Heart left ventricle (tissue), 16 donors: ENCODE data around the gene GUCA2B. TPM values are rescaled to one million over a fixed set of nuclear protein-coding genes. Genes with fewer than 3 reads are reported as not detected.

Source experiments
- ATAC-seq, 4 donors: fragments of 200-7000 bp; cut with Tn5 transposase; one replicate each; pipeline ENCODE4 v1.9.1; 2020 to 2022; ENCODE audit warnings: moderate library complexity in 4 of 4, mild to moderate bottlenecking in 3 of 4, moderate number of reproducible peaks in 1 of 4
- DNase-seq, 5 donors: peaks; one replicate each; pipeline ENCODE4 v3.0.0-alpha.2; 2020
- H3K27ac ChIP-seq, 12 donors: fragments of 200-600 bp; sonication (generic) in 4 of 12; one replicate each; pipeline versions ENCODE4 v1.5.0 to v1.8.0; 2016 to 2022; ENCODE audit warnings: mild to moderate bottlenecking in 2 of 12
- H3K27me3 ChIP-seq, 9 donors: fragments of 200-600 bp; sonication (generic) in 2 of 9; one replicate each; pipeline versions ENCODE4 v1.5.1 to v1.8.0; 2016 to 2022; ENCODE audit warnings: mild to moderate bottlenecking in 3 of 9
- H3K36me3 ChIP-seq, 9 donors: fragments of 200-600 bp; sonication (generic) in 2 of 9; one replicate each; pipeline versions ENCODE4 v1.5.0 to v1.8.0; 2018 to 2022; ENCODE audit warnings: mild to moderate bottlenecking in 2 of 9
- H3K4me1 ChIP-seq, 12 donors: fragments of 200-600 bp; sonication (generic) in 4 of 12; one replicate each; pipeline versions ENCODE4 v1.5.0 to v1.8.0; 2016 to 2022; ENCODE audit warnings: mild to moderate bottlenecking in 3 of 12
- H3K4me3 ChIP-seq, 12 donors: fragments of 200-600 bp; sonication (generic) in 4 of 12; one replicate each; pipeline versions ENCODE4 v1.5.0 to v1.8.0; 2017 to 2022; ENCODE audit warnings: mild to moderate bottlenecking in 9 of 12, moderate library complexity in 4 of 12
- H3K9me3 ChIP-seq, 12 donors: fragments of 200-600 bp; sonication (generic) in 4 of 12; one replicate each; pipeline versions ENCODE4 v1.5.0 to v1.8.0; 2016 to 2022; ENCODE audit warnings: mild to moderate bottlenecking in 1 of 12
- CTCF ChIP-seq, 12 donors: fragments of 200-600 bp; sonication (generic) in 4 of 12; IDR thresholded peaks; one replicate each; pipeline versions ENCODE4 v1.5.0 to v1.8.0; 2018 to 2022; ENCODE audit warnings: antibody characterized with exemption in 12 of 12, mild to moderate bottlenecking in 5 of 12
- POLR2A ChIP-seq, 2 donors: fragments of 450-650 bp; IDR thresholded peaks; one replicate each; pipeline ENCODE4 v1.6.1; 2017; ENCODE audit warnings: antibody characterized with exemption in 2 of 2, mild to moderate bottlenecking in 2 of 2, moderate library complexity in 2 of 2
- WGBS, 4 donors: extraction: QIAGEN DNeasy Blood & Tissue Kit in 2 of 4; methylation state at CpG; one replicate each; pipeline versions ENCODE4 v1.1.5 to v1.1.7; 2013 to 2018; 5-methylcytosine and 5-hydroxymethylcytosine counted together
- intact Hi-C, 10 donors: fragments of 100-400 bp; cut with DNase I; formaldehyde crosslinking; loops; one replicate each; pipeline versions ENCODE4 v1.11.1 to v1.14.2; 2022
- polyA plus RNA-seq, 2 donors: library from polyadenylated mRNA; stranded (reverse); fragments of 200-250 nt; gene quantifications; one replicate each; pipeline ENCODE4 v1.2.3, GENCODE V29; 2013
- total RNA-seq, 9 donors: library from RNA; depleted of rRNA in 2 of 9; stranded (reverse); fragments of >200 nt in 2 of 9; fragmentation: NEBNext Ultra II Directional in 3 of 9; extraction: Animal tissue kit (Norgen Biotek cat#: 25700) in 3 of 9; gene quantifications; one replicate each; pipeline versions ENCODE4 v1.1.0 to v1.2.4, GENCODE V29; 2016 to 2023
- donor health status: ischemic (EF 13 %, LVEDD 7.1; RV severe dilation, severe dysfunction).
- donor health status: healthy with polysubstance abuse.
- donor health status: DM: no; HTN: yes; CAD: no.
- donor health status: DM: no; HTN: no; CAD: no.
- donor health status: ischemic (EF 25% LVEDD 6.9; RV normal size, moderate dysfunction).
- donor health status: ischemic (EF 25% LVEDD 5.7; RV mildly dilated, moderate dysfunction).
- donor health status: healthy.
- donor health status: DM: yes; HTN: yes; CAD: no.
- donor health status: ischemic (EF 35%, LVEDD 5.7; RV mildly dilated, moderate dysfunction).
- donor health status: nonischemic (EF 11% LVEDD 7.7; RV severe dilation, severe dysfunction).
- donor health status: DM: yes; HTN: yes; CAD: no.
- donor health status: PGD.
- donor health status: ischemic (EF 29% LVEDD 5.4; RV normal size, mild dysfunction).
- donor health status: nonischemic (EF 23%, LVEDD 6.1; RV moderate dilation, normal function).

Gene GUCA2B
- total and polyA plus RNA-seq, 11 donors: not detected

- 83 to 90% (median 88%) methylated on average over 10 to 16 of the region's 16 CpGs for WGBS, 4 donors
- Histone ChIP-seq H3K36me3 (no peaks in the 10 kb centered on the region), H3K27me3 (no peaks in the 10 kb centered on the region), H3K4me3 (no peak overlapping the region), H3K4me1 (peaks cover 0 to 24% (median 13%) of the 10 kb centered on the region in 12 donors), H3K27ac (peak overlapping the region in 3 of 12 donors; percentile 41 to 77 (median 75)), H3K9me3 (peaks cover 0 to 17% (median 5%) of the 10 kb centered on the region in 12 donors)
- ATAC-seq (no peak), DNase-seq (no peak)
- TF ChIP-seq POLR2A (IDR thresholded peaks at IDR 0.05) (no peak), CTCF (IDR thresholded peaks at IDR 0.05) (no peak)
- intact Hi-C loops: no loop called here
Observed at GRCh38 chr1:42163536-42164503, 10.6 kb downstream of the GUCA2B start.

GRCh38 chr1:42164551-42165420 lies 11.6 kb downstream of the GUCA2B start, which contains the start of gene GUCA2A:
Gene GUCA2A, minus strand, starts transcription at chr1:42164745. Its CDS starts 33 bp downstream, at chr1:42164712.
- Histone ChIP-seq H3K4me3 (no peak within 1 kb of the TSS), H3K4me1 (peaks cover 0 to 24% (median 13%) of the 10 kb centered on the region in 12 donors), H3K9me3 (peaks cover 0 to 16% (median 5%) of the 10 kb centered on the region in 12 donors), H3K27ac (peak within 1 kb of the TSS; percentile 27 to 79 (median 57)), H3K27me3 (no peaks in the 10 kb centered on the region), H3K36me3 (no peaks in the 10 kb centered on the region)
- WGBS, 4 donors: 67 to 75% (median 69%) methylated on average over 24 of the region's 24 CpGs
- TF ChIP-seq CTCF (IDR thresholded peaks at IDR 0.05) (no peak), POLR2A (IDR thresholded peaks at IDR 0.05) (no peak)
- intact Hi-C loops: no loop called here
- ATAC-seq (peak in 1 of 4 donors; percentile 48), DNase-seq (peak in 1 of 5 donors; percentile 28)

GRCh38 chr1:42165511-42166210 lies 12.5 kb downstream of the GUCA2B start:
- no peaks in the 10 kb centered on the region for H3K36me3 ChIP-seq
- TF ChIP-seq CTCF (IDR thresholded peaks at IDR 0.05): no peak
- TF ChIP-seq POLR2A (IDR thresholded peaks at IDR 0.05): no peak
- peaks cover 0 to 9% (median 3%) of the 10 kb centered on the region in 12 donors for H3K9me3 ChIP-seq
- peak; percentile 81 to 92 (median 87) for ATAC-seq
- peak overlapping the region in 10 of 12 donors; percentile 38 to 79 (median 62) for H3K27ac ChIP-seq
- H3K27me3 ChIP-seq: no peaks in the 10 kb centered on the region
- DNase-seq: peak; percentile 69 to 82 (median 79)
- H3K4me1 ChIP-seq: peaks cover 0 to 27% (median 14%) of the 10 kb centered on the region in 12 donors
- no peak overlapping the region for H3K4me3 ChIP-seq
- intact Hi-C loops: no loop called here
- WGBS, 4 donors: 10 to 36% (median 29%) methylated on average over 10 to 12 of the region's 12 CpGs
